Measurements from ENCODE around the gene C20orf173. TPM values are rescaled to one million over a fixed set of nuclear protein-coding genes. Genes with fewer than 3 reads are reported as not detected.

Gene C20orf173, protein sequence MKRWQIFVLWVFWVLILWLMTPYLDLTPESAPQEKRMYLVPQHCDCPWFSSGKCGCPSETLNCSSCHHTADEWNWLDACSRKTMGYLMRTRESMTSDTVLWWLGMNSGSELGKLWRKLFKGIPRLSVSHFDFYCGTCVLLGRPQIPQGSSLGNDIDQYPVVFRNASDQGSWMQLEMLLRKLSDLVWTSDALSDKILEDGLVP
- not detected in 5 replicates for total RNA-seq (2022; extraction: Qiagen RNA extraction; ENCODE audit: low read depth)

DNA sequence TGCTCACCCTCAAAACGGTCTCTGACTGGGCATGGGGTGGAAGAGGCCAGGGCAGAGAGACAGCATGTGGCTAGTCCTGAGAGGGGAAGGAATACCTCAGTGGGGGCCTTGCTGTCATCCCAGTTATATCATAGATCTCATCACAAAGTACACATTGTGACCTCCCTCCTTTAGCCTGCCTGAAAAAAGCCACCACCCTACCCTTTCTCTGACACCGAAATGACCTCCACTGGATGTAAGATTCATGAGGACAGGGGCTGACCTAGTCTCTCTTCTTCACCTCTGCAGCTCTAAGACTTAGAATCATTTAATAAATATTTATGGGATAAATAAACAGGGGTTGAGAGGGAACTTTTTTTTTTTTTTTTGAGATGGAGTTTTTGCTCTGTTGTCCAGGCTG, at the start of gene C20orf173:
Gene C20orf173 (minus strand): TSS at position 101 of the 400 bp plus-strand sequence. CDS start 279 bp downstream, outside the sequence.

DNA sequence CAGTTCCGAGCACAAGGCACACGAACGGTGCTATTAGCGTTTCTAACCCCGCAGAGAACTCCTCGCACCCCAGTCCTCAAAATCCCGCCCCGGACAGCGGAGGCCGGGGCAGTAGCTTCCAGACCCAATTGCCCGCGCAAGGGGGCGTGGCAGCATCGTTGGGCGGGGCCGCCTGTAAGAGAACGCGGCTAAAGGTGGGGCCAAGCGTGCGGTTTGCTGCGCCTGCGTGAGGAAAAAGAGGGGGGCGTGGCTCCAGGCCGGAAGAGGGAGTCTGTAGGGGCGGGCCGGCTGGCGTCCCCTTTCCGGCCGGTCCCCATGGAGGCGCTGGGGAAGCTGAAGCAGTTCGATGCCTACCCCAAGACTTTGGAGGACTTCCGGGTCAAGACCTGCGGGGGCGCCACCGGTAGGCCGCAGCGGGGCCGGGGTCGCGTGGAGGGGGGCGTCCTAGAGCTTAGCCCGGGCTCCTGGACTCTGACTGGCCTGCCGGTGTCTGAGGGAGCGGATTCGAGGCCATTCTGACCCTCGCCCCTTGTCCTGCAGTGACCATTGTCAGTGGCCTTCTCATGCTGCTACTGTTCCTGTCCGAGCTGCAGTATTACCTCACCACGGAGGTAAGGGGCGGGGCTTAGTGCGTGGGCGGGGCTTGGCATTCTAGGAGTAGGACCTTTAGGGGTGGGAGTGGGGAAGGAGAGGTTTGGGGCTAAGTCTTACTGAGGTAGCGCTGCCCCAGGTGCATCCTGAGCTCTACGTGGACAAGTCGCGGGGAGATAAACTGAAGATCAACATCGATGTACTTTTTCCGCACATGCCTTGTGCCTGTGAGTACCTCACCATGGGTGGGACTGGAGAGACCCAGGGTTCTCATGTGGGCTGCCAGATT, 12.6 kb upstream of the C20orf173 start, which contains the start of gene ERGIC3:
Gene ERGIC3 (plus strand): TSS at position 296 of the 880 bp plus-strand sequence. CDS start 20 bp downstream, at position 316.

Other genes starting within 250 kb of the C20orf173 start
- gene EIF6, start 244.9 kb downstream of the C20orf173 start, total RNA-seq (2022; extraction: Qiagen RNA extraction; ENCODE audit: low read depth): 362 to 409 TPM (median 372 TPM) in 5 replicates
- gene FAM83C, start 237.2 kb downstream of the C20orf173 start, total RNA-seq (2022; extraction: Qiagen RNA extraction; ENCODE audit: low read depth): 0.02 to 0.06 TPM in 2 of 5 replicates, not detected in the others
- 30.4 to 37.1 TPM (median 35.1 TPM) in 5 replicates for gene UQCC1, start 117.7 kb downstream of the C20orf173 start, total RNA-seq (2022; extraction: Qiagen RNA extraction; ENCODE audit: low read depth)
- gene GDF5, start 91.4 kb downstream of the C20orf173 start, total RNA-seq (2022; extraction: Qiagen RNA extraction; ENCODE audit: low read depth): 0.03 TPM in 1 of 5 replicates, not detected in the others
- gene CEP250, start 74.1 kb downstream of the C20orf173 start, total RNA-seq (2022; extraction: Qiagen RNA extraction; ENCODE audit: low read depth): 23.6 to 33.8 TPM (median 30.0 TPM) in 5 replicates
- 231 to 244 TPM (median 237 TPM) in 5 replicates for gene ERGIC3, start 12.4 kb upstream of the C20orf173 start, total RNA-seq (2022; extraction: Qiagen RNA extraction; ENCODE audit: low read depth)
- 3.0 to 5.2 TPM (median 4.8 TPM) in 5 replicates for gene SPAG4, start 86.2 kb upstream of the C20orf173 start, total RNA-seq (2022; extraction: Qiagen RNA extraction; ENCODE audit: low read depth)
- gene CPNE1, start 135.2 kb upstream of the C20orf173 start, total RNA-seq (2022; extraction: Qiagen RNA extraction; ENCODE audit: low read depth): 186 to 230 TPM (median 216 TPM) in 5 replicates
- 85.5 to 93.3 TPM (median 88.4 TPM) in 5 replicates for gene RBM12, start 135.2 kb upstream of the C20orf173 start, total RNA-seq (2022; extraction: Qiagen RNA extraction; ENCODE audit: low read depth)
- 22.5 to 38.1 TPM (median 36.8 TPM) in 5 replicates for gene NFS1, start 169.7 kb upstream of the C20orf173 start, total RNA-seq (2022; extraction: Qiagen RNA extraction; ENCODE audit: low read depth)
- gene ROMO1, start 169.8 kb upstream of the C20orf173 start, total RNA-seq (2022; extraction: Qiagen RNA extraction; ENCODE audit: low read depth): 323 to 402 TPM (median 335 TPM) in 5 replicates
- 170 to 198 TPM (median 178 TPM) in 5 replicates for gene RBM39, start 212.6 kb upstream of the C20orf173 start, total RNA-seq (2022; extraction: Qiagen RNA extraction; ENCODE audit: low read depth)
- 20.5 to 28.2 TPM (median 24.0 TPM) in 5 replicates for gene PHF20, start 242.4 kb upstream of the C20orf173 start, total RNA-seq (2022; extraction: Qiagen RNA extraction; ENCODE audit: low read depth)